ENCODE results near the gene GRIK4.

GRCh38 chr11:120917559-120918239, 406.2 kb downstream of the GRIK4 start:
- TF ChIP-seq CTCF (IDR thresholded peaks at IDR 0.05; ENCODE audit: low read depth, low read length, poor library complexity, severe bottlenecking): no peak
- TF ChIP-seq EZH2phosphoT487 (IDR thresholded peaks at IDR 0.05; ENCODE audit: borderline replicate concordance, low read length): no peak

Measured in DOHH2 (cell line).